Measurements from ENCODE around the gene ZNF385B. TPM values are rescaled to one million over a fixed set of nuclear protein-coding genes. Genes with fewer than 3 reads are reported as not detected.

ZNF385B gene
- total RNA-seq, 1 experiment from 2014 or later, result 9.3 TPM

- TF ChIP-seq ATF3 (IDR thresholded peaks at IDR 0.05) (no peak), SIN3A (IDR thresholded peaks at IDR 0.05; ENCODE audit: low read depth) (no peak), ELF1 (IDR thresholded peaks at IDR 0.05; ENCODE audit: borderline replicate concordance, low read depth) (no peak), ZNF274 (IDR thresholded peaks at IDR 0.05; ENCODE audit: low read depth, low read length) (no peak), YY1 (IDR thresholded peaks at IDR 0.05; ENCODE audit: extremely low read depth, insufficient replicate concordance, low read depth, low read length) (no peak), CTCF (IDR thresholded peaks at IDR 0.05 in 2 of 3, conservative IDR thresholded peaks at IDR 0.05 in 1 of 3; ENCODE audit: borderline replicate concordance in 1 of 3, insufficient read depth in 1 of 3, low read depth in 2 of 3, low read length in 2 of 3) (no peak), ZBTB33 (IDR thresholded peaks at IDR 0.05; ENCODE audit: extremely low read depth, insufficient replicate concordance, low read length) (no peak), EGR1 (IDR thresholded peaks at IDR 0.05; ENCODE audit: low read depth) (no peak)
These were observed 414.8 kb downstream of the ZNF385B start (continued) for GRCh38 chr2:179446476-179447141.

GRCh38 chr2:179444056-179444455, 417.4 kb downstream of the ZNF385B start:
- H3K27me3 ChIP-seq (ENCODE audit: insufficient read depth, low read length), result no peaks in the 10 kb centered on the region
- no peaks in the 10 kb centered on the region for H4K20me1 ChIP-seq (ENCODE audit: insufficient read depth)
- H3K9me3 ChIP-seq (ENCODE audit: control insufficient read depth in 1 of 2, insufficient read depth in 1 of 2, low read depth in 1 of 2, low read length in 2 of 2), result no peaks in the 10 kb centered on the region
- no peak overlapping the region for H3K4me3 ChIP-seq (replicated peaks in 1 of 2; ENCODE audit: low read depth in 1 of 2, low read length in 2 of 2)
- DNase-seq (ENCODE audit: low read depth, low spot score) (no peak), ATAC-seq (no peak)
- RAD21 ChIA-PET (ENCODE audit: low non-redundant PET in 1 of 2, low total read pairs in 2 of 2, uncharacterized antibody in 2 of 2, unreplicated experiment in 2 of 2), result no interaction called here
- H3K9me2 ChIP-seq (ENCODE audit: insufficient read depth), result no peaks in the 10 kb centered on the region
- intact Hi-C loops (cut with micrococcal nuclease), result no loop called here
- no peaks in the 10 kb centered on the region for H3K4me1 ChIP-seq (ENCODE audit: control insufficient read depth in 1 of 2, insufficient read depth in 2 of 2, low read length in 2 of 2)
- no peak for TF ChIP-seq YY1 (IDR thresholded peaks at IDR 0.05; ENCODE audit: extremely low read depth, insufficient replicate concordance, low read depth, low read length)
- no peak for TF ChIP-seq ELF1 (IDR thresholded peaks at IDR 0.05; ENCODE audit: borderline replicate concordance, low read depth)
- no peak overlapping the region for H2AFZ ChIP-seq (ENCODE audit: low read depth, low read length, poor library complexity, severe bottlenecking)
- BruUV-seq (replicated peaks), result no TSS peak
- H3K4me2 ChIP-seq (ENCODE audit: low read length), result no peak overlapping the region
- POLR2A ChIA-PET, result no interaction called here
- no peaks in the 10 kb centered on the region for H3K79me2 ChIP-seq (ENCODE audit: insufficient read depth, low read length)
- no peaks in the 10 kb centered on the region for H3K36me3 ChIP-seq (ENCODE audit: control insufficient read depth in 1 of 2, insufficient read depth in 2 of 2, low read length in 2 of 2)
- CTCF ChIA-PET, result no interaction called here
- H3K27ac ChIP-seq (ENCODE audit: low read depth, low read length), result no peak overlapping the region
- no peak overlapping the region for H3K9ac ChIP-seq (ENCODE audit: low read length)

Measured in HCT116 (cell line).